ENCODE measurements around the gene SH3D19. TPM values are rescaled to one million over a fixed set of nuclear protein-coding genes. Genes with fewer than 3 reads are reported as not detected.

Gene SH3D19, protein sequence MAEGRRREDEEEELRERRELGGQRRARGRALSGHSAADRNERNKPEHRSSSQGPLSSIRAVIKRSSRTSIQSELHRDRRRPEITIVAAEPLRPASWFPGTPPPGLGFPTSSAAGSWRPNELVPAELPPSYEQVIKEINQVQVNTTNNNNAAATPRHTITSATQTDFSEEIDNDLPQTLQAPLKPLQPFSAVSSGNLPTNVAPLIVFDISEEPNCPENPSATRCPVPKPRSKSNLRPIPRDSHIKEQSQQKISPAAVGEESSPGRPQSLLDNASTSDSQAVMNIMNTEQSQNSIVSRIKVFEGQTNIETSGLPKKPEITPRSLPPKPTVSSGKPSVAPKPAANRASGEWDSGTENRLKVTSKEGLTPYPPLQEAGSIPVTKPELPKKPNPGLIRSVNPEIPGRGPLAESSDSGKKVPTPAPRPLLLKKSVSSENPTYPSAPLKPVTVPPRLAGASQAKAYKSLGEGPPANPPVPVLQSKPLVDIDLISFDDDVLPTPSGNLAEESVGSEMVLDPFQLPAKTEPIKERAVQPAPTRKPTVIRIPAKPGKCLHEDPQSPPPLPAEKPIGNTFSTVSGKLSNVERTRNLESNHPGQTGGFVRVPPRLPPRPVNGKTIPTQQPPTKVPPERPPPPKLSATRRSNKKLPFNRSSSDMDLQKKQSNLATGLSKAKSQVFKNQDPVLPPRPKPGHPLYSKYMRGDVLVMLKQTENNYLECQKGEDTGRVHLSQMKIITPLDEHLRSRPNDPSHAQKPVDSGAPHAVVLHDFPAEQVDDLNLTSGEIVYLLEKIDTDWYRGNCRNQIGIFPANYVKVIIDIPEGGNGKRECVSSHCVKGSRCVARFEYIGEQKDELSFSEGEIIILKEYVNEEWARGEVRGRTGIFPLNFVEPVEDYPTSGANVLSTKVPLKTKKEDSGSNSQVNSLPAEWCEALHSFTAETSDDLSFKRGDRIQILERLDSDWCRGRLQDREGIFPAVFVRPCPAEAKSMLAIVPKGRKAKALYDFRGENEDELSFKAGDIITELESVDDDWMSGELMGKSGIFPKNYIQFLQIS
- total RNA-seq (100 to 1,000 TPM in 1 of 2 donors, 10 to 100 TPM in 1; 71.5 to 110 TPM), polyA plus RNA-seq (10 to 100 TPM; 44.1 to 47.3 TPM)
- long read RNA-seq, donor 1, partial matches to known transcripts, result 20 of 54 reads
- long read RNA-seq, donor 1, other reads (novel, unspliced or antisense), result 34 of 54 reads
- long read RNA-seq, donor 2, full-length matches to known transcripts, result 8 of 75 reads
- long read RNA-seq, donor 2, partial matches to known transcripts, result 15 of 75 reads
- long read RNA-seq, donor 2, other reads (novel, unspliced or antisense), result 52 of 75 reads

GRCh38 chr4:151325111-151325948, at the start of gene SH3D19:
SH3D19 (minus strand) TSS chr4:151325605; CDS start chr4:151325352, 253 bp downstream.
- Histone ChIP-seq H3K36me3 (ENCODE audit: control insufficient read depth in 1 of 2, insufficient read depth in 2 of 2, low read length in 1 of 2) (no peaks in the 10 kb centered on the region), H3K27ac (ENCODE audit: low read depth in 1 of 2, low read length in 2 of 2) (peak within 1 kb of the TSS; percentile 62 to 85), H3K4me1 (ENCODE audit: control insufficient read depth in 1 of 2, insufficient read depth in 2 of 2, low read length in 2 of 2) (no peaks in the 10 kb centered on the region), H3K4me3 (ENCODE audit: low read length in 2 of 2) (peak within 1 kb of the TSS; percentile 86 to 88), H3K27me3 (ENCODE audit: control insufficient read depth in 1 of 2, insufficient read depth in 2 of 2, low read length in 1 of 2) (no peaks in the 10 kb centered on the region), H3K9me3 (ENCODE audit: control insufficient read depth, low read length) (no peaks in the 10 kb centered on the region)
- intact Hi-C loops (cut with DNase I), result loop anchor here in 1 of 2 donors (5.0 kb wide), 1 partner anchor 98 kb away; no protein-coding TSS in a partner anchor
- ATAC-seq (ENCODE audit: low FRiP score), result peak; percentile 93
- peak; percentile 78 to 90 for DNase-seq
- WGBS, 2 donors, result 1% methylated on average over 66 to 88 of the region's 88 CpGs

GRCh38 chr4:151362404-151363164, 37.2 kb upstream of the SH3D19 start:
- DNase-seq (peak; percentile 83 to 92), ATAC-seq (ENCODE audit: low FRiP score) (peak; percentile 94)
- WGBS, 2 donors, result 41 to 42% methylated on average over 14 of the region's 14 CpGs
- Histone ChIP-seq H3K36me3 (ENCODE audit: control insufficient read depth in 1 of 2, insufficient read depth in 2 of 2, low read length in 1 of 2) (no peaks in the 10 kb centered on the region), H3K9me3 (ENCODE audit: control insufficient read depth, low read length) (no peaks in the 10 kb centered on the region), H3K27ac (ENCODE audit: low read depth in 1 of 2, low read length in 2 of 2) (no peak overlapping the region), H3K27me3 (ENCODE audit: control insufficient read depth in 1 of 2, insufficient read depth in 2 of 2, low read length in 1 of 2) (no peaks in the 10 kb centered on the region), H3K4me3 (ENCODE audit: low read length in 2 of 2) (no peak overlapping the region), H3K4me1 (ENCODE audit: control insufficient read depth in 1 of 2, insufficient read depth in 2 of 2, low read length in 2 of 2) (no peaks in the 10 kb centered on the region)
- intact Hi-C loops (cut with DNase I), result loop anchor here (1.0 to 10.0 kb wide), 5 partner anchors 85 to 250 kb away; partner anchors contain the start of gene PRSS48 (in 1 of the 2)

- WGBS, 2 donors, result 87 to 91% methylated on average over 13 of the region's 13 CpGs
- no peak for ATAC-seq (ENCODE audit: low FRiP score)
- intact Hi-C loops (cut with DNase I), result loop anchor here (1.0 to 10.0 kb wide), 5 partner anchors 85 to 250 kb away; partner anchors contain the start of gene PRSS48 (in 1 of the 2)
Observed at GRCh38 chr4:151361966-151362365, 36.6 kb upstream of the SH3D19 start.

DNA sequence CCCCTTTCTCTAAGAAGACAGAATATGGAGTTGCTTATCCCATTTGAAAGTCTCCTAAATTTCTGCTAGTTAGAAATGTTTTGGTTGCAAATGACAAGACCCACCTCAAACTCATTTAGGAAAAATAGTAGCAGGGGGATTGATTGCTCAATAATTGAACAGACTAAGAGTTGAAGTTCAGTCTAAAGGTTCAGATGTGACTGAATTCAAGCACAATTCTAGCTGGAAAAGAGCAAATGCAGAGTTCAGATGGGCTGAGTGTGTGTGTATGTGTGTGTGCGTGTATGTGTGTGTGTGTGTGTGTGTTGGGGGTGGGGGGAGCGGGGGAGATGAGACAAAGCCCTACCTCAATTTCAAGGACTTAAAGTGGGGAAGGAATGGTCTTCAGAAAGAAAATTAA, 35.7 kb upstream of the SH3D19 start:
- Histone ChIP-seq H3K36me3 (ENCODE audit: control insufficient read depth in 1 of 2, insufficient read depth in 2 of 2, low read length in 1 of 2) (no peaks in the 10 kb centered on the region), H3K27ac (ENCODE audit: low read depth in 1 of 2, low read length in 2 of 2) (no peak overlapping the region), H3K9me3 (ENCODE audit: control insufficient read depth, low read length) (no peaks in the 10 kb centered on the region), H3K4me3 (ENCODE audit: low read length in 2 of 2) (no peak overlapping the region), H3K4me1 (ENCODE audit: control insufficient read depth in 1 of 2, insufficient read depth in 2 of 2, low read length in 2 of 2) (no peaks in the 10 kb centered on the region), H3K27me3 (ENCODE audit: control insufficient read depth in 1 of 2, insufficient read depth in 2 of 2, low read length in 1 of 2) (no peaks in the 10 kb centered on the region)
- DNase-seq (no peak), ATAC-seq (ENCODE audit: low FRiP score) (no peak)
- intact Hi-C loops (cut with DNase I), result loop anchor here (5.0 to 10.0 kb wide), 4 partner anchors 84 to 251 kb away; partner anchors contain the start of gene PRSS48 (in 1 of the 2)
- WGBS, 2 donors, result 93% methylated on average over 2 of the region's 2 CpGs

More at GRCh38 chr4:151361966-151362365, 36.6 kb upstream of the SH3D19 start:
- H3K4me3 ChIP-seq (ENCODE audit: low read length in 2 of 2), result no peak overlapping the region
- no peaks in the 10 kb centered on the region for H3K36me3 ChIP-seq (ENCODE audit: control insufficient read depth in 1 of 2, insufficient read depth in 2 of 2, low read length in 1 of 2)
- H3K27ac ChIP-seq (ENCODE audit: low read depth in 1 of 2, low read length in 2 of 2), result no peak overlapping the region
- no peaks in the 10 kb centered on the region for H3K4me1 ChIP-seq (ENCODE audit: control insufficient read depth in 1 of 2, insufficient read depth in 2 of 2, low read length in 2 of 2)
- H3K9me3 ChIP-seq (ENCODE audit: control insufficient read depth, low read length), result no peaks in the 10 kb centered on the region
- H3K27me3 ChIP-seq (ENCODE audit: control insufficient read depth in 1 of 2, insufficient read depth in 2 of 2, low read length in 1 of 2), result no peaks in the 10 kb centered on the region
- DNase-seq, result no peak

DNA sequence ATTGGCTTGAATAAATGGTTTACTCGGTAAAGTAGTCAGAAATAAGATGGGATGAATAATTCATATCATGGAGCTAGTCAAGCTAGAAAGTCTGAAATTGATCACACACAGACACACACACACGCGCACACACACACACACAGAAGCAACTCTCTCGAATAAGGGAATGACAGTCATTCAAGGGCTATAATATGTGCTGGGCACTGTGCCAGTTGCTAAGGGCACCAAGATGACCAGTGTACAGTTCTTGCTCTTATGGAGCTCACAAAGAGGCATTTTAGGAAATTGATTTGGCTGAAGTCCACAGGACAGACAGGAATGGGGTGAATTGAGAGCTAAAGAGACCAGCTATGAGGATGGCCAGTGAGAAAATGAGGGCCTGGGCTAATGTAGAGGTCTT, 34.2 kb upstream of the SH3D19 start:
- intact Hi-C loops (cut with DNase I), result no loop called here
- no peak overlapping the region for H3K27ac ChIP-seq (ENCODE audit: low read depth in 1 of 2, low read length in 2 of 2)
- no peaks in the 10 kb centered on the region for H3K4me1 ChIP-seq (ENCODE audit: control insufficient read depth in 1 of 2, insufficient read depth in 2 of 2, low read length in 2 of 2)
- ATAC-seq (ENCODE audit: low FRiP score) (no peak), DNase-seq (no peak)
- no peak overlapping the region for H3K4me3 ChIP-seq (ENCODE audit: low read length in 2 of 2)
- H3K9me3 ChIP-seq (ENCODE audit: control insufficient read depth, low read length), result no peaks in the 10 kb centered on the region
- H3K27me3 ChIP-seq (ENCODE audit: control insufficient read depth in 1 of 2, insufficient read depth in 2 of 2, low read length in 1 of 2), result no peaks in the 10 kb centered on the region
- WGBS, 2 donors, result 74 to 75% methylated on average over 4 of the region's 4 CpGs
- no peaks in the 10 kb centered on the region for H3K36me3 ChIP-seq (ENCODE audit: control insufficient read depth in 1 of 2, insufficient read depth in 2 of 2, low read length in 1 of 2)

DNA sequence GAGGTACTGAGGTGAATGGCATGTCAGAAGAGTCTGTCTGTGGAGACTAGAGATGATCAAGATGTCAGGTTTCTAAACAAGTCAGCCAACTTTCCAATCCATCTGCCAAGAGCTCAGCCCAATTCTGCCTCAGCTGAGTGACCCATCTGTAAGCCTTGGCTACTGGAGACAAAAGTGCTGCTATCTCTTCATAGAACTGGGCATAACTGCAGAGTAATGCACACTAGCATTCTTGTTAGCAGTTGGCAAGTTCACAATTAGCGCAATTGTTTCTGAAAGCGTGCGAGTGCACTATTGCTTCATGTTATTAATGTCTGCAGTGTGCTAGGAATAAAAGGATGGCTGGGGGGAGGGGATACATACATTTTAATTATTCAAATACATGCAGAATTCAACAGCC, 32.9 kb upstream of the SH3D19 start:
- peaks cover under 1% of the 10 kb centered on the region for H3K9me3 ChIP-seq (ENCODE audit: control insufficient read depth, low read length)
- DNase-seq (no peak), ATAC-seq (ENCODE audit: low FRiP score) (no peak)
- H3K4me1 ChIP-seq (ENCODE audit: control insufficient read depth in 1 of 2, insufficient read depth in 2 of 2, low read length in 2 of 2), result no peaks in the 10 kb centered on the region
- no peak overlapping the region for H3K27ac ChIP-seq (ENCODE audit: low read depth in 1 of 2, low read length in 2 of 2)
- H3K36me3 ChIP-seq (ENCODE audit: control insufficient read depth in 1 of 2, insufficient read depth in 2 of 2, low read length in 1 of 2), result no peaks in the 10 kb centered on the region
- 86 to 91% methylated on average over 3 of the region's 3 CpGs for WGBS, 2 donors
- H3K4me3 ChIP-seq (ENCODE audit: low read length in 2 of 2), result no peak overlapping the region
- H3K27me3 ChIP-seq (ENCODE audit: control insufficient read depth in 1 of 2, insufficient read depth in 2 of 2, low read length in 1 of 2), result no peaks in the 10 kb centered on the region
- intact Hi-C loops (cut with DNase I), result no loop called here

GRCh38 chr4:151356510-151356909, 31.1 kb upstream of the SH3D19 start:
- no peaks in the 10 kb centered on the region for H3K27me3 ChIP-seq (ENCODE audit: control insufficient read depth in 1 of 2, insufficient read depth in 2 of 2, low read length in 1 of 2)
- no peak overlapping the region for H3K4me3 ChIP-seq (ENCODE audit: low read length in 2 of 2)
- DNase-seq (no peak), ATAC-seq (ENCODE audit: low FRiP score) (no peak)
- intact Hi-C loops (cut with DNase I), result no loop called here
- no peak overlapping the region for H3K27ac ChIP-seq (ENCODE audit: low read depth in 1 of 2, low read length in 2 of 2)
- peaks cover 2% of the 10 kb centered on the region for H3K9me3 ChIP-seq (ENCODE audit: control insufficient read depth, low read length)
- no peaks in the 10 kb centered on the region for H3K4me1 ChIP-seq (ENCODE audit: control insufficient read depth in 1 of 2, insufficient read depth in 2 of 2, low read length in 2 of 2)
- 91 to 92% methylated on average over 1 of the region's 1 CpG for WGBS, 2 donors
- H3K36me3 ChIP-seq (ENCODE audit: control insufficient read depth in 1 of 2, insufficient read depth in 2 of 2, low read length in 1 of 2), result no peaks in the 10 kb centered on the region
